HepG2 (cell line): ENCODE results near the gene CARD19. TPM values are rescaled to one million over a fixed set of nuclear protein-coding genes. Genes with fewer than 3 reads are reported as not detected.

Experiments used
- FOXC1 ChIP-seq: sonication (generic); formaldehyde crosslinking; IDR thresholded peaks from 2 replicates; pipeline ENCODE4 v1.8.0; 2022; ENCODE audit warnings: mild to moderate bottlenecking, missing genetic modification reagents, borderline replicate concordance
- GMEB1 ChIP-seq: sonication (generic); formaldehyde crosslinking; IDR thresholded peaks from 2 replicates; pipeline ENCODE4 v1.5.1; 2020; ENCODE audit warnings: missing genetic modification reagents, mild to moderate bottlenecking, borderline replicate concordance
- HOMEZ ChIP-seq: IDR thresholded peaks from 2 replicates; pipeline ENCODE4 v1.6.1; 2016; ENCODE audit warnings: low read depth
- KIAA2018 ChIP-seq: sonication (generic); formaldehyde crosslinking; IDR thresholded peaks from 2 replicates; pipeline ENCODE4 v1.5.0; 2020; ENCODE audit warnings: mild to moderate bottlenecking, missing genetic modification reagents, borderline replicate concordance
- PTBP1 ChIP-seq: fragments of 200-400 bp; formaldehyde crosslinking; IDR thresholded peaks from 2 replicates; pipeline ENCODE4 v1.6.1; 2018; ENCODE audit warnings: low read length, low read depth; ENCODE audit not compliant: poor library complexity, severe bottlenecking
- RERE ChIP-seq: IDR thresholded peaks from 2 replicates; pipeline ENCODE4 v1.6.1; 2016; ENCODE audit warnings: low read depth, missing genetic modification reagents, missing compliant biosample characterization
- SRSF4 ChIP-seq: fragments of 200-400 bp; formaldehyde crosslinking; IDR thresholded peaks from one replicate; pipeline ENCODE4 v1.6.1; 2018; ENCODE audit warnings: mild to moderate bottlenecking, low read depth, low read length, moderate library complexity; ENCODE audit not compliant: poor library complexity, severe bottlenecking
- SYNCRIP ChIP-seq: fragments of 200-400 bp; formaldehyde crosslinking; IDR thresholded peaks from 2 replicates; pipeline ENCODE4 v1.6.1; 2018; ENCODE audit warnings: mild to moderate bottlenecking, low read depth, low read length; ENCODE audit not compliant: insufficient read depth
- ZNF143 ChIP-seq: sonication (generic); formaldehyde crosslinking; IDR thresholded peaks from 2 replicates; pipeline ENCODE4 v1.4.0; 2020; ENCODE audit warnings: missing genetic modification reagents
- ZNF749 ChIP-seq: sonication (generic); formaldehyde crosslinking; IDR thresholded peaks from 2 replicates; pipeline ENCODE4 v1.8.0; 2022; ENCODE audit warnings: mild to moderate bottlenecking, missing genetic modification reagents, moderate library complexity, borderline replicate concordance
- polyA plus RNA-seq, 8 experiments: library from polyadenylated mRNA; depleted of rRNA in 3 of 8; stranded (reverse) in 7 of 8; unstranded in 1 of 8; fragments of >200 nt; fragmentation: Illumina TruSeq in 4 of 8; extraction: Trizol in 4 of 8; gene quantifications; 2 replicates each; pipeline versions ENCODE4 v1.2.1 to v1.2.3, GENCODE V29; 2011 to 2016; ENCODE audit warnings: low read depth in 4 of 8, missing spikeins in 1 of 8, mixed read lengths in 1 of 8; ENCODE audit not compliant: insufficient read depth in 1 of 8
- total RNA-seq, 5 experiments: library from RNA; depleted of rRNA; stranded (reverse); fragments of >200 nt; fragmentation: Illumina TruSeq; extraction: Trizol; gene quantifications; 2 replicates each; pipeline ENCODE4 v1.2.3, GENCODE V29; 2016; ENCODE audit warnings: low read depth in 1 of 5

The CARD19 gene
- total and polyA plus RNA-seq, 2 of the 13 experiments (the other 11 are each of a cell fraction or from before 2014, with no cell fraction given) = 18.4 to 47.2 TPM

GRCh38 chr9:93132946-93133680 is 37.1 kb downstream of the CARD19 start (continued):
- TF ChIP-seq KIAA2018 (CRISPR knock-in tag) = no peak
- no peak for TF ChIP-seq SYNCRIP
- TF ChIP-seq SRSF4 = no peak
- TF ChIP-seq RERE (CRISPR knock-in tag) = no peak
- no peak for TF ChIP-seq PTBP1
- 0 out of 2 replicates have a peak, but pooled peaks have one; percentile 29 for TF ChIP-seq GMEB1
- no peak for TF ChIP-seq ZNF143 (CRISPR knock-in tag)
- no peak for TF ChIP-seq FOXC1
- no peak for TF ChIP-seq HOMEZ (CRISPR knock-in tag)
- TF ChIP-seq ZNF749 = no peak
